ENCODE results near the gene MSLN.
A peak's percentile ranks its signal among the peaks of the same experiment; 100 is the strongest.

Gene MSLN

GRCh38 chr16:807347-808084 is 47.0 kb downstream of the MSLN start:
- peak; percentile 78 for DNase-seq (ENCODE audit: low read depth)

GRCh38 chr16:808085-808386 is 47.5 kb downstream of the MSLN start:
- DNase-seq (ENCODE audit: low read depth), result no peak

GRCh38 chr16:813204-813915 is 52.8 kb downstream of the MSLN start:
- no peak for DNase-seq (ENCODE audit: low read depth)

GRCh38 chr16:813916-814412 is 53.4 kb downstream of the MSLN start:
- DNase-seq (ENCODE audit: low read depth), result no peak

- DNase-seq (ENCODE audit: low read depth), result no peak
Observed at GRCh38 chr16:814974-815373, 54.4 kb downstream of the MSLN start.

GRCh38 chr16:815861-816260 is 55.3 kb downstream of the MSLN start:
- DNase-seq (ENCODE audit: low read depth), result no peak

GRCh38 chr16:817001-817906 is 56.7 kb downstream of the MSLN start:
- DNase-seq (ENCODE audit: low read depth), result no peak

- no peak for DNase-seq (ENCODE audit: low read depth)
Observed at GRCh38 chr16:818132-818531, 57.6 kb downstream of the MSLN start.
